DND-41 (cell line): ENCODE measurements around the gene ZBTB21.

ENCODE experiments used
- CTCF ChIP-seq: IDR thresholded peaks from 2 replicates; pipeline ENCODE4 v1.5.1; 2012; ENCODE audit warnings: borderline replicate concordance, low read length, moderate library complexity, mild to moderate bottlenecking; ENCODE audit not compliant: poor library complexity, severe bottlenecking; ENCODE audit errors: extremely low read depth
- EZH2 ChIP-seq: IDR thresholded peaks from 3 replicates; pipeline ENCODE4 v1.6.1; 2012; ENCODE audit warnings: borderline replicate concordance, low read depth, mild to moderate bottlenecking, moderate library complexity, low read length, inconsistent platforms; ENCODE audit not compliant: severe bottlenecking

- TF ChIP-seq CTCF, result no peak
- no peak for TF ChIP-seq EZH2
Observed at GRCh38 chr21:42043201-42043895, 33.2 kb upstream of the ZBTB21 start.
